CD14-positive monocyte (primary cell): Measurements from ENCODE around the gene BBS9. TPM values are rescaled to one million over a fixed set of nuclear protein-coding genes. Genes with fewer than 3 reads are reported as not detected.

Experiments
- DNase-seq, 3 donors: peaks; one replicate each; pipeline ENCODE4 v3.0.0-alpha.2; 2011 to 2022
- H2AFZ ChIP-seq: 2 replicates; pipeline ENCODE4 v1.6.0; 2012; ENCODE audit warnings: mild to moderate bottlenecking, low read depth, low read length, inconsistent platforms; ENCODE audit not compliant: insufficient read depth, poor library complexity, severe bottlenecking
- H3K27ac ChIP-seq, 2 donors: 1 replicate in 1 of 2; 2 replicates in 1 of 2; pipeline ENCODE4 v1.5.1; 2012 to 2013; ENCODE audit warnings: low read length in 2 of 2, control low read depth in 1 of 2, inconsistent platforms in 1 of 2, low read depth in 1 of 2, mild to moderate bottlenecking in 1 of 2
- H3K27me3 ChIP-seq, 2 donors: one replicate each; pipeline versions ENCODE4 v1.6.0 to v1.6.1; 2011 to 2013; ENCODE audit warnings: low read length in 2 of 2; ENCODE audit not compliant: control insufficient read depth in 2 of 2, insufficient read depth in 2 of 2
- H3K36me3 ChIP-seq, 2 donors: replicated peaks in 1 of 2; 1 replicate in 1 of 2; 2 replicates in 1 of 2; pipeline versions ENCODE4 v1.5.1 to v1.6.1; 2012 to 2013; ENCODE audit warnings: low read length in 2 of 2, control low read depth in 1 of 2, inconsistent platforms in 1 of 2, mild to moderate bottlenecking in 1 of 2; ENCODE audit not compliant: insufficient read depth in 2 of 2, control insufficient read depth in 1 of 2
- H3K4me1 ChIP-seq, 2 donors: 1 replicate in 1 of 2; 2 replicates in 1 of 2; pipeline versions ENCODE4 v1.5.1 to v1.6.1; 2012 to 2013; ENCODE audit warnings: low read length in 2 of 2, control low read depth in 1 of 2, inconsistent platforms in 1 of 2, mild to moderate bottlenecking in 1 of 2, moderate library complexity in 1 of 2; ENCODE audit not compliant: insufficient read depth in 2 of 2, control insufficient read depth in 1 of 2
- H3K4me2 ChIP-seq: replicated peaks from 2 replicates; pipeline ENCODE3; 2012; ENCODE audit warnings: low read length, moderate library complexity, mild to moderate bottlenecking; ENCODE audit not compliant: poor library complexity, severe bottlenecking; ENCODE audit errors: extremely low read depth
- H3K4me3 ChIP-seq, 3 experiments: fragments of 200-600 bp in 1 of 3; sonication (generic) in 1 of 3; replicated peaks in 1 of 3; 1 replicate in 2 of 3; 2 replicates in 1 of 3; pipeline ENCODE4 v1.5.1; 2011 to 2013; ENCODE audit warnings: low read length in 3 of 3, mild to moderate bottlenecking in 3 of 3, control low read depth in 2 of 3, low read depth in 2 of 3, inconsistent platforms in 1 of 3, moderate library complexity in 1 of 3
- H3K79me2 ChIP-seq: 2 replicates; pipeline ENCODE4 v1.6.0; 2012; ENCODE audit warnings: mild to moderate bottlenecking, control low read depth, inconsistent platforms, low read length, moderate library complexity; ENCODE audit not compliant: insufficient read depth
- H3K9ac ChIP-seq: 2 replicates; pipeline ENCODE4 v1.6.0; 2017; ENCODE audit warnings: low read length, mild to moderate bottlenecking; ENCODE audit not compliant: insufficient read depth, poor library complexity, severe bottlenecking
- H3K9me3 ChIP-seq, 2 donors: replicated peaks in 1 of 2; 1 replicate in 1 of 2; 2 replicates in 1 of 2; pipeline versions ENCODE4 v1.5.1 to v1.6.1; 2012 to 2013; ENCODE audit warnings: low read length in 2 of 2, control low read depth in 1 of 2; ENCODE audit not compliant: control insufficient read depth in 1 of 2, insufficient read depth in 1 of 2
- H4K20me1 ChIP-seq: 2 replicates; pipeline ENCODE4 v1.6.0; 2012; ENCODE audit warnings: mild to moderate bottlenecking, low read length, control low read depth, moderate library complexity; ENCODE audit not compliant: insufficient read depth
- H3K27ac Mint-ChIP-seq, 7 donors: one replicate each; pipeline ENCODE4 v1.8.0; 2020; ENCODE audit warnings: mild to moderate bottlenecking in 7 of 7, mixed read lengths in 7 of 7, moderate library complexity in 6 of 7, inconsistent platforms in 2 of 7
- H3K27me3 Mint-ChIP-seq, 3 donors: one replicate each; pipeline ENCODE4 v1.8.0; 2021 to 2022; ENCODE audit warnings: low read depth in 3 of 3, mild to moderate bottlenecking in 3 of 3, mixed read lengths in 3 of 3, moderate library complexity in 3 of 3, inconsistent platforms in 1 of 3
- H3K36me3 Mint-ChIP-seq, 2 donors: one replicate each; pipeline ENCODE4 v1.8.0; 2020; ENCODE audit warnings: mixed read lengths in 2 of 2, inconsistent platforms in 1 of 2, mild to moderate bottlenecking in 1 of 2
- H3K4me1 Mint-ChIP-seq: one replicate; pipeline ENCODE4 v1.8.0; 2020; ENCODE audit warnings: mild to moderate bottlenecking, mixed read lengths
- H3K4me3 Mint-ChIP-seq, 2 donors: one replicate each; pipeline ENCODE4 v1.8.0; 2020; ENCODE audit warnings: mild to moderate bottlenecking in 2 of 2, mixed read lengths in 2 of 2, moderate library complexity in 1 of 2
- H3K9me3 Mint-ChIP-seq, 7 donors: one replicate each; pipeline ENCODE4 v1.8.0; 2020 to 2022; ENCODE audit warnings: mixed read lengths in 7 of 7, mild to moderate bottlenecking in 6 of 7, moderate library complexity in 6 of 7, inconsistent platforms in 2 of 7
- CTCF ChIP-seq: fragments of 200-600 bp; IDR thresholded peaks from one replicate; pipeline ENCODE4 v1.8.0; 2022; ENCODE audit warnings: antibody characterized with exemption, mild to moderate bottlenecking
- WGBS: methylation state at CpG from one replicate; pipeline ENCODE4 v1.1.5; 2013; ENCODE audit warnings: missing lambda C conversion rate; ENCODE audit not compliant: insufficient coverage; 5-methylcytosine and 5-hydroxymethylcytosine counted together
- intact Hi-C, 2 donors: fragments of 100-400 bp; cut with micrococcal nuclease; formaldehyde crosslinking; loops; one replicate each; pipeline versions ENCODE4 v1.15.0 to v1.15.1; 2023
- polyA plus RNA-seq, 3 donors: library from polyadenylated mRNA; depleted of rRNA in 1 of 3; unstranded in 2 of 3; stranded (reverse) in 1 of 3; fragments of 300-500 nt in 2 of 3; fragments of >200 nt in 1 of 3; fragmentation: Illumina TruSeq in 2 of 3; gene quantifications; 1 replicate in 2 of 3; 2 replicates in 1 of 3; pipeline ENCODE4 v1.2.3, GENCODE V29; 2012 to 2021

The BBS9 gene
- polyA plus RNA-seq, 3 donors = 4.9 to 7.5 (median 6.8) TPM

GRCh38 chr7:33610918-33611317 is 481.6 kb downstream of the BBS9 start:
- peaks cover 0 to 2% (median 0%) of the 10 kb centered on the region in 3 donors for H3K27me3 Mint-ChIP-seq
- H3K79me2 ChIP-seq = no peaks in the 10 kb centered on the region
- no peaks in the 10 kb centered on the region for H3K27me3 ChIP-seq
- H3K9ac ChIP-seq = no peak overlapping the region
- no peak overlapping the region for H3K4me2 ChIP-seq
- no peak overlapping the region for H2AFZ ChIP-seq
- H3K9me3 Mint-ChIP-seq = peaks cover 0 to 6% (median 4%) of the 10 kb centered on the region in 7 donors
- H4K20me1 ChIP-seq = no peaks in the 10 kb centered on the region
- WGBS = 90% methylated on average over 2 of the region's 3 CpGs
- H3K4me3 Mint-ChIP-seq = no peak overlapping the region
- intact Hi-C loops = no loop called here
- H3K27ac Mint-ChIP-seq = no peak overlapping the region
- H3K4me1 ChIP-seq = no peaks in the 10 kb centered on the region
- DNase-seq = no peak
- H3K36me3 Mint-ChIP-seq = no peaks in the 10 kb centered on the region
- H3K36me3 ChIP-seq = no peaks in the 10 kb centered on the region
- no peaks in the 10 kb centered on the region for H3K9me3 ChIP-seq
- H3K4me1 Mint-ChIP-seq = no peaks in the 10 kb centered on the region
- no peak for TF ChIP-seq CTCF
- H3K4me3 ChIP-seq = no peak overlapping the region
- no peak overlapping the region for H3K27ac ChIP-seq

GRCh38 chr7:33612442-33612841 is 483.1 kb downstream of the BBS9 start:
- Histone ChIP-seq H3K27ac (no peak overlapping the region), H3K4me1 (no peaks in the 10 kb centered on the region), H2AFZ (no peak overlapping the region), H3K4me2 (no peak overlapping the region), H4K20me1 (no peaks in the 10 kb centered on the region), H3K79me2 (no peaks in the 10 kb centered on the region), H3K9me3 (no peaks in the 10 kb centered on the region), H3K4me3 (no peak overlapping the region), H3K9ac (no peak overlapping the region), H3K27me3 (no peaks in the 10 kb centered on the region), H3K36me3 (no peaks in the 10 kb centered on the region)
- Mint-ChIP-seq H3K4me1 (no peaks in the 10 kb centered on the region), H3K27me3 (peaks cover 0 to 2% (median 0%) of the 10 kb centered on the region in 3 donors), H3K9me3 (peaks cover 0 to 6% (median 4%) of the 10 kb centered on the region in 7 donors), H3K36me3 (no peaks in the 10 kb centered on the region), H3K4me3 (no peak overlapping the region), H3K27ac (no peak overlapping the region)
- WGBS = no CpG with 5 or more reads among the region's 1 CpG
- TF ChIP-seq CTCF = no peak
- intact Hi-C loops = no loop called here
- no peak for DNase-seq
